ENCODE data around the gene SLC6A20.
A peak's percentile ranks its signal among the peaks of the same experiment; 100 is the strongest.

The SLC6A20 gene

GRCh38 chr3:45777111-45777745 is 19.1 kb downstream of the SLC6A20 start:
- H3K9me3 ChIP-seq (ENCODE audit: control insufficient read depth in 1 of 2, low read length in 2 of 2) = no peaks in the 10 kb centered on the region
- no peaks in the 10 kb centered on the region for H3K4me1 ChIP-seq (ENCODE audit: control insufficient read depth in 1 of 2, insufficient read depth in 2 of 2, low read length in 2 of 2)
- no peaks in the 10 kb centered on the region for H3K27me3 ChIP-seq (ENCODE audit: low read depth, low read length)
- H3K27ac ChIP-seq (ENCODE audit: low read length) = no peak overlapping the region
- no peak overlapping the region for H3K4me3 ChIP-seq (ENCODE audit: low read depth in 1 of 2, low read length in 2 of 2)
- no peaks in the 10 kb centered on the region for H3K36me3 ChIP-seq (ENCODE audit: control insufficient read depth in 1 of 2, insufficient read depth in 2 of 2, low read length in 2 of 2)

- H3K9me3 ChIP-seq (ENCODE audit: control insufficient read depth in 1 of 2, low read length in 2 of 2) = no peaks in the 10 kb centered on the region
- no peaks in the 10 kb centered on the region for H3K36me3 ChIP-seq (ENCODE audit: control insufficient read depth in 1 of 2, insufficient read depth in 2 of 2, low read length in 2 of 2)
- no peaks in the 10 kb centered on the region for H3K4me1 ChIP-seq (ENCODE audit: control insufficient read depth in 1 of 2, insufficient read depth in 2 of 2, low read length in 2 of 2)
- no peaks in the 10 kb centered on the region for H3K27me3 ChIP-seq (ENCODE audit: low read depth, low read length)
- no peak overlapping the region for H3K27ac ChIP-seq (ENCODE audit: low read length)
- H3K4me3 ChIP-seq (ENCODE audit: low read depth in 1 of 2, low read length in 2 of 2) = no peak overlapping the region
Measured at GRCh38 chr3:45776611-45777010, 19.7 kb downstream of the SLC6A20 start.

- H3K36me3 ChIP-seq (ENCODE audit: control insufficient read depth in 1 of 2, insufficient read depth in 2 of 2, low read length in 2 of 2) = no peaks in the 10 kb centered on the region
Measured at GRCh38 chr3:45776301-45776595, 20.1 kb downstream of the SLC6A20 start.

GRCh38 chr3:45775571-45776300 is 20.6 kb downstream of the SLC6A20 start:
- Histone ChIP-seq H3K27ac (ENCODE audit: low read length) (no peak overlapping the region), H3K36me3 (ENCODE audit: control insufficient read depth in 1 of 2, insufficient read depth in 2 of 2, low read length in 2 of 2) (no peaks in the 10 kb centered on the region), H3K4me3 (ENCODE audit: low read depth in 1 of 2, low read length in 2 of 2) (no peak overlapping the region), H3K9me3 (ENCODE audit: control insufficient read depth in 1 of 2, low read length in 2 of 2) (no peaks in the 10 kb centered on the region), H3K4me1 (ENCODE audit: control insufficient read depth in 1 of 2, insufficient read depth in 2 of 2, low read length in 2 of 2) (no peaks in the 10 kb centered on the region), H3K27me3 (ENCODE audit: low read depth, low read length) (no peaks in the 10 kb centered on the region)

More at GRCh38 chr3:45776301-45776595, 20.1 kb downstream of the SLC6A20 start:
- Histone ChIP-seq H3K9me3 (ENCODE audit: control insufficient read depth in 1 of 2, low read length in 2 of 2) (no peaks in the 10 kb centered on the region), H3K4me3 (ENCODE audit: low read depth in 1 of 2, low read length in 2 of 2) (no peak overlapping the region), H3K27me3 (ENCODE audit: low read depth, low read length) (no peaks in the 10 kb centered on the region), H3K27ac (ENCODE audit: low read length) (no peak overlapping the region), H3K4me1 (ENCODE audit: control insufficient read depth in 1 of 2, insufficient read depth in 2 of 2, low read length in 2 of 2) (no peaks in the 10 kb centered on the region)

GRCh38 chr3:45774581-45775521 is 21.5 kb downstream of the SLC6A20 start:
- H3K4me1 ChIP-seq (ENCODE audit: control insufficient read depth in 1 of 2, insufficient read depth in 2 of 2, low read length in 2 of 2) = no peaks in the 10 kb centered on the region
- H3K4me3 ChIP-seq (ENCODE audit: low read depth in 1 of 2, low read length in 2 of 2) = no peak overlapping the region
- H3K27ac ChIP-seq (ENCODE audit: low read length) = no peak overlapping the region
- H3K9me3 ChIP-seq (ENCODE audit: control insufficient read depth in 1 of 2, low read length in 2 of 2) = no peaks in the 10 kb centered on the region
- no peaks in the 10 kb centered on the region for H3K27me3 ChIP-seq (ENCODE audit: low read depth, low read length)
- H3K36me3 ChIP-seq (ENCODE audit: control insufficient read depth in 1 of 2, insufficient read depth in 2 of 2, low read length in 2 of 2) = no peaks in the 10 kb centered on the region

GRCh38 chr3:45773714-45774449 is 22.5 kb downstream of the SLC6A20 start:
- H3K36me3 ChIP-seq (ENCODE audit: control insufficient read depth in 1 of 2, insufficient read depth in 2 of 2, low read length in 2 of 2) = no peaks in the 10 kb centered on the region
- H3K4me1 ChIP-seq (ENCODE audit: control insufficient read depth in 1 of 2, insufficient read depth in 2 of 2, low read length in 2 of 2) = no peaks in the 10 kb centered on the region
- H3K27ac ChIP-seq (ENCODE audit: low read length) = no peak overlapping the region
- H3K4me3 ChIP-seq (ENCODE audit: low read depth in 1 of 2, low read length in 2 of 2) = no peak overlapping the region
- no peaks in the 10 kb centered on the region for H3K9me3 ChIP-seq (ENCODE audit: control insufficient read depth in 1 of 2, low read length in 2 of 2)
- H3K27me3 ChIP-seq (ENCODE audit: low read depth, low read length) = no peaks in the 10 kb centered on the region

GRCh38 chr3:45773072-45773471 is 23.3 kb downstream of the SLC6A20 start:
- H3K4me3 ChIP-seq (ENCODE audit: low read depth in 1 of 2, low read length in 2 of 2) = no peak overlapping the region
- H3K27me3 ChIP-seq (ENCODE audit: low read depth, low read length) = no peaks in the 10 kb centered on the region
- H3K36me3 ChIP-seq (ENCODE audit: control insufficient read depth in 1 of 2, insufficient read depth in 2 of 2, low read length in 2 of 2) = no peaks in the 10 kb centered on the region
- H3K27ac ChIP-seq (ENCODE audit: low read length) = peak overlapping the region; percentile 21
- no peaks in the 10 kb centered on the region for H3K9me3 ChIP-seq (ENCODE audit: control insufficient read depth in 1 of 2, low read length in 2 of 2)
- no peaks in the 10 kb centered on the region for H3K4me1 ChIP-seq (ENCODE audit: control insufficient read depth in 1 of 2, insufficient read depth in 2 of 2, low read length in 2 of 2)

GRCh38 chr3:45772341-45773035 is 23.8 kb downstream of the SLC6A20 start:
- Histone ChIP-seq H3K36me3 (ENCODE audit: control insufficient read depth in 1 of 2, insufficient read depth in 2 of 2, low read length in 2 of 2) (no peaks in the 10 kb centered on the region), H3K27ac (ENCODE audit: low read length) (peak overlapping the region; percentile 21), H3K4me1 (ENCODE audit: control insufficient read depth in 1 of 2, insufficient read depth in 2 of 2, low read length in 2 of 2) (no peaks in the 10 kb centered on the region), H3K9me3 (ENCODE audit: control insufficient read depth in 1 of 2, low read length in 2 of 2) (no peaks in the 10 kb centered on the region), H3K27me3 (ENCODE audit: low read depth, low read length) (no peaks in the 10 kb centered on the region), H3K4me3 (ENCODE audit: low read depth in 1 of 2, low read length in 2 of 2) (no peak overlapping the region)

GRCh38 chr3:45771831-45772230 is 24.5 kb downstream of the SLC6A20 start:
- Histone ChIP-seq H3K4me3 (ENCODE audit: low read depth in 1 of 2, low read length in 2 of 2) (no peak overlapping the region), H3K27me3 (ENCODE audit: low read depth, low read length) (no peaks in the 10 kb centered on the region), H3K4me1 (ENCODE audit: control insufficient read depth in 1 of 2, insufficient read depth in 2 of 2, low read length in 2 of 2) (no peaks in the 10 kb centered on the region), H3K9me3 (ENCODE audit: control insufficient read depth in 1 of 2, low read length in 2 of 2) (no peaks in the 10 kb centered on the region), H3K36me3 (ENCODE audit: control insufficient read depth in 1 of 2, insufficient read depth in 2 of 2, low read length in 2 of 2) (no peaks in the 10 kb centered on the region), H3K27ac (ENCODE audit: low read length) (no peak overlapping the region)

GRCh38 chr3:45771166-45771775 is 25.1 kb downstream of the SLC6A20 start:
- no peaks in the 10 kb centered on the region for H3K27me3 ChIP-seq (ENCODE audit: low read depth, low read length)
- H3K4me3 ChIP-seq (ENCODE audit: low read depth in 1 of 2, low read length in 2 of 2) = no peak overlapping the region
- H3K4me1 ChIP-seq (ENCODE audit: control insufficient read depth in 1 of 2, insufficient read depth in 2 of 2, low read length in 2 of 2) = no peaks in the 10 kb centered on the region
- no peaks in the 10 kb centered on the region for H3K9me3 ChIP-seq (ENCODE audit: control insufficient read depth in 1 of 2, low read length in 2 of 2)
- H3K36me3 ChIP-seq (ENCODE audit: control insufficient read depth in 1 of 2, insufficient read depth in 2 of 2, low read length in 2 of 2) = no peaks in the 10 kb centered on the region
- no peak overlapping the region for H3K27ac ChIP-seq (ENCODE audit: low read length)
